ENCODE results near the gene WASF3. TPM values are rescaled to one million over a fixed set of nuclear protein-coding genes. Genes with fewer than 3 reads are reported as not detected.

The WASF3 gene
- total RNA-seq, 1 donor from 2014 or later = 25.8 TPM

DNA sequence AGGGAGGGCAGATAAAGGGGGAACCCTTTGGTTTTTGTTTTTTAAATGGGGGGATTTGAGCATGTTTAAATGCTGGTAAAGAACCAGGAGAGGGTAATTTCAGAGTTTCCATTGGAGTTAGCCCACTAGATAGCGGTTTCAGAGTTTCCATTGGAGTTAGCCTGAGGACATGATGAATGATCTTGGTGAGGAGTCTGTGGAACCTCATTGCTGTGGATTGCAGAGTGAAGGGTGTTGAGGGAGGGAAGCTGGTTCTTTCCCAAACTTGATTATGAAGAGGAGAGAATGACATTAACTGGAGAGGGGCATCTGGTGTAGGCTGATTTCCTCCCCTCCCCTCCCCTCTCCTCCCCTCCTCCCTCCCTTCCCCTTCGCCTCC lies 5.0 kb downstream of the WASF3 start:
- Histone ChIP-seq H3K4me1 (ENCODE audit: insufficient read depth, low read length) (peaks cover 16% of the 10 kb centered on the region), H4K20me1 (ENCODE audit: insufficient read depth, low read length) (peaks cover 46% of the 10 kb centered on the region), H3K9me3 (ENCODE audit: insufficient read depth, low read depth, low read length) (no peaks in the 10 kb centered on the region), H2AFZ (ENCODE audit: low read depth, low read length) (no peak overlapping the region), H3K4me2 (ENCODE audit: low read length) (peak overlapping the region; percentile 48), H3K79me2 (ENCODE audit: insufficient read depth, low read length) (peaks cover 72% of the 10 kb centered on the region), H3K9ac (ENCODE audit: low read length) (no peak overlapping the region), H3K27me3 (ENCODE audit: insufficient read depth, low read length) (no peaks in the 10 kb centered on the region), H3K36me3 (ENCODE audit: insufficient read depth, low read length) (no peaks in the 10 kb centered on the region), H3K4me3 (ENCODE audit: insufficient read depth, low read depth, low read length) (no peak overlapping the region), H3K27ac (ENCODE audit: low read depth, low read length) (no peak overlapping the region)
- Mint-ChIP-seq H3K27me3 (ENCODE audit: low read depth, unreplicated experiment) (no peaks in the 10 kb centered on the region), H3K9me3 (ENCODE audit: unreplicated experiment) (no peaks in the 10 kb centered on the region), H3K4me3 (ENCODE audit: unreplicated experiment) (no peak overlapping the region), H3K27ac (ENCODE audit: unreplicated experiment) (no peak overlapping the region), H3K36me3 (ENCODE audit: low read depth, unreplicated experiment) (no peaks in the 10 kb centered on the region), H3K4me1 (ENCODE audit: low read depth, unreplicated experiment) (peaks cover 8% of the 10 kb centered on the region)
- DNase-seq (ENCODE audit: low read depth) (peak; percentile 33), FAIRE-seq (no peak)
- TF ChIP-seq, protein P1, sequence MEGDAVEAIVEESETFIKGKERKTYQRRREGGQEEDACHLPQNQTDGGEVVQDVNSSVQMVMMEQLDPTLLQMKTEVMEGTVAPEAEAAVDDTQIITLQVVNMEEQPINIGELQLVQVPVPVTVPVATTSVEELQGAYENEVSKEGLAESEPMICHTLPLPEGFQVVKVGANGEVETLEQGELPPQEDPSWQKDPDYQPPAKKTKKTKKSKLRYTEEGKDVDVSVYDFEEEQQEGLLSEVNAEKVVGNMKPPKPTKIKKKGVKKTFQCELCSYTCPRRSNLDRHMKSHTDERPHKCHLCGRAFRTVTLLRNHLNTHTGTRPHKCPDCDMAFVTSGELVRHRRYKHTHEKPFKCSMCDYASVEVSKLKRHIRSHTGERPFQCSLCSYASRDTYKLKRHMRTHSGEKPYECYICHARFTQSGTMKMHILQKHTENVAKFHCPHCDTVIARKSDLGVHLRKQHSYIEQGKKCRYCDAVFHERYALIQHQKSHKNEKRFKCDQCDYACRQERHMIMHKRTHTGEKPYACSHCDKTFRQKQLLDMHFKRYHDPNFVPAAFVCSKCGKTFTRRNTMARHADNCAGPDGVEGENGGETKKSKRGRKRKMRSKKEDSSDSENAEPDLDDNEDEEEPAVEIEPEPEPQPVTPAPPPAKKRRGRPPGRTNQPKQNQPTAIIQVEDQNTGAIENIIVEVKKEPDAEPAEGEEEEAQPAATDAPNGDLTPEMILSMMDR (IDR thresholded peaks at IDR 0.05; ENCODE audit: insufficient read depth, low read depth, low read length) = no peak
- TF ChIP-seq EZH2 (IDR thresholded peaks at IDR 0.05; ENCODE audit: insufficient read depth, low read length) = no peak

DNA sequence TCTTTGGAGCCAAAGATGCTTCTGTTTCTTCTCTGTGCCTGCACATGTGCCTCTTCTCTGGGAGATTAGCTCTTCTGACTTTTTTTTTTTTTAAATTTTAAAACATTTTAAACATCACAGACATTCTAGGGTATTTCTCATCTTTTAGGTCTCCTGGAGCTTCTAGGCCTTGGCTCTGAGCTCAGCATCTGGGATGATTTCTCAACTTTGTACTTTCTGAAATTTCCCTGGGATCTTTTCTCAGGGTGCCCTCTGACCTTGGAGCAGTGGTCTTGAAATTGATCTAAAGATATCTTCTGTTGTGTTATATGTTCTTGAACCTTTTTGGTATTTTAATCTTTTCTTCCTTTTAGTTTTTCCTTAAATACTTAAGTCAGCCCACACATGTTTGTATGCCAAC lies 6.2 kb downstream of the WASF3 start:
- no peak overlapping the region for H3K27ac ChIP-seq (ENCODE audit: low read depth, low read length)
- Mint-ChIP-seq H3K4me1 (ENCODE audit: low read depth, unreplicated experiment) (peaks cover 5% of the 10 kb centered on the region), H3K27me3 (ENCODE audit: low read depth, unreplicated experiment) (no peaks in the 10 kb centered on the region), H3K9me3 (ENCODE audit: unreplicated experiment) (no peaks in the 10 kb centered on the region), H3K27ac (ENCODE audit: unreplicated experiment) (no peak overlapping the region), H3K36me3 (ENCODE audit: low read depth, unreplicated experiment) (no peaks in the 10 kb centered on the region), H3K4me3 (ENCODE audit: unreplicated experiment) (no peak overlapping the region)
- no peak overlapping the region for H3K9ac ChIP-seq (ENCODE audit: low read length)
- H4K20me1 ChIP-seq (ENCODE audit: insufficient read depth, low read length) = peaks cover 52% of the 10 kb centered on the region
- no peaks in the 10 kb centered on the region for H3K36me3 ChIP-seq (ENCODE audit: insufficient read depth, low read length)
- no peak for DNase-seq (ENCODE audit: low read depth)
- peaks cover 16% of the 10 kb centered on the region for H3K4me1 ChIP-seq (ENCODE audit: insufficient read depth, low read length)
- FAIRE-seq = no peak
- H3K27me3 ChIP-seq (ENCODE audit: insufficient read depth, low read length) = no peaks in the 10 kb centered on the region
- peaks cover 82% of the 10 kb centered on the region for H3K79me2 ChIP-seq (ENCODE audit: insufficient read depth, low read length)
- no peak overlapping the region for H3K4me3 ChIP-seq (ENCODE audit: insufficient read depth, low read depth, low read length)
- TF ChIP-seq EZH2 (IDR thresholded peaks at IDR 0.05; ENCODE audit: insufficient read depth, low read length) = no peak
- TF ChIP-seq, protein P1 (IDR thresholded peaks at IDR 0.05; ENCODE audit: insufficient read depth, low read depth, low read length) = no peak
- no peak overlapping the region for H2AFZ ChIP-seq (ENCODE audit: low read depth, low read length)
- no peak overlapping the region for H3K4me2 ChIP-seq (ENCODE audit: low read length)
- no peaks in the 10 kb centered on the region for H3K9me3 ChIP-seq (ENCODE audit: insufficient read depth, low read depth, low read length)

DNA sequence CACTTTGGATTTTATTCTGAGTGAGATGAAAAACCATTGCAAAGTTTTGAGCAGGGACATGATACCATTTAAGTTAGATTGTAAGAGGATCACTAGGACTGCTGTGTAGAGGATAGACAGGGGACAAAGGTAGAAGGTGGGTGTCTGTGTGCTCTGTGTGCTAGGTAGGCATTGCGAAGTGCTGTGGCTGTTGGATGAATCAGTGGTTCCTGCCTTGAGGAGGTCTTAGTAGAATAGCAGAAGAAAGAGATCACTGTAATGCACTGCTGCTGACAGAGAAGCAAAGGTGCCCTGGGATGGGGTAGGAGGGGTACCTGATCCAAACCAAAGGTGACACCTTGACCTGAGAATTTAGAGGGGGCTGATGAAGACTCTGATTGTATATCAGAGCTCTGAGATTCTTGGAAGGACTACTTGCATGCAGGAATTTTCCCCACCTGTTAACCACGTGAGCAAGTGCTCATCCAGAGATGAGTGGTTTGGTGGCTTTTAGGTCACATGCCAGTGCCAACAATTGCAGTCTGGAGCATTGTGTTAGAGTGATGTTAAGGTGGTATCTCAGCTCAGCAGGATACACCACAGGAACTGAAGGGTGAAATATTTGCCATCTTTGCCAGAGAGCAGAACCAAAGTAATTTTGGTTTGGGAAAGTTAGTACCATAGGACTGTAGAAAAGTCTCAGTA lies 10.8 kb downstream of the WASF3 start:
- FAIRE-seq (no peak), DNase-seq (ENCODE audit: low read depth) (no peak)
- TF ChIP-seq, protein P1 (IDR thresholded peaks at IDR 0.05; ENCODE audit: insufficient read depth, low read depth, low read length) = no peak
- TF ChIP-seq EZH2 (IDR thresholded peaks at IDR 0.05; ENCODE audit: insufficient read depth, low read length) = no peak
- H3K4me2 ChIP-seq (ENCODE audit: low read length) = no peak overlapping the region
- H3K79me2 ChIP-seq (ENCODE audit: insufficient read depth, low read length) = peaks cover 72% of the 10 kb centered on the region
- Mint-ChIP-seq H3K9me3 (ENCODE audit: unreplicated experiment) (no peaks in the 10 kb centered on the region), H3K27ac (ENCODE audit: unreplicated experiment) (no peak overlapping the region), H3K4me3 (ENCODE audit: unreplicated experiment) (no peak overlapping the region), H3K27me3 (ENCODE audit: low read depth, unreplicated experiment) (no peaks in the 10 kb centered on the region), H3K36me3 (ENCODE audit: low read depth, unreplicated experiment) (no peaks in the 10 kb centered on the region), H3K4me1 (ENCODE audit: low read depth, unreplicated experiment) (peaks cover 2% of the 10 kb centered on the region)
- H2AFZ ChIP-seq (ENCODE audit: low read depth, low read length) = no peak overlapping the region
- no peaks in the 10 kb centered on the region for H3K4me1 ChIP-seq (ENCODE audit: insufficient read depth, low read length)
- H3K9me3 ChIP-seq (ENCODE audit: insufficient read depth, low read depth, low read length) = no peaks in the 10 kb centered on the region
- H3K36me3 ChIP-seq (ENCODE audit: insufficient read depth, low read length) = no peaks in the 10 kb centered on the region
- H3K4me3 ChIP-seq (ENCODE audit: insufficient read depth, low read depth, low read length) = no peak overlapping the region
- H3K27me3 ChIP-seq (ENCODE audit: insufficient read depth, low read length) = no peaks in the 10 kb centered on the region
- no peak overlapping the region for H3K27ac ChIP-seq (ENCODE audit: low read depth, low read length)
- peaks cover 30% of the 10 kb centered on the region for H4K20me1 ChIP-seq (ENCODE audit: insufficient read depth, low read length)
- no peak overlapping the region for H3K9ac ChIP-seq (ENCODE audit: low read length)
